BE2C (cell line): ENCODE results near the gene ST8SIA5.

ENCODE experiments used
- DNase-seq: peaks from one replicate; pipeline ENCODE4 v3.0.0-alpha.2; 2020
- H3K27me3 ChIP-seq: fragments of 250-450 bp; sonication (Bioruptor Pico); 2 replicates; pipeline ENCODE4 v1.5.1; 2020; ENCODE audit warnings: mild to moderate bottlenecking
- H3K36me3 ChIP-seq: fragments of 250-450 bp; sonication (Bioruptor Pico); 2 replicates; pipeline ENCODE4 v1.5.1; 2020; ENCODE audit warnings: mild to moderate bottlenecking
- H3K4me1 ChIP-seq: fragments of 250-450 bp; sonication (Bioruptor Pico); 2 replicates; pipeline ENCODE4 v1.5.1; 2020
- H3K4me3 ChIP-seq: 2 replicates; pipeline ENCODE4 v1.5.1; 2011; ENCODE audit warnings: low read depth, low read length
- H3K9me3 ChIP-seq: fragments of 250-450 bp; sonication (Bioruptor Pico); 2 replicates; pipeline ENCODE4 v1.5.1; 2020
- TF ChIP-seq, protein P1 (sequence below): IDR thresholded peaks from 2 replicates; pipeline ENCODE4 v1.5.1; 2012; ENCODE audit warnings: mild to moderate bottlenecking, low read depth, low read length

ST8SIA5 gene

DNA sequence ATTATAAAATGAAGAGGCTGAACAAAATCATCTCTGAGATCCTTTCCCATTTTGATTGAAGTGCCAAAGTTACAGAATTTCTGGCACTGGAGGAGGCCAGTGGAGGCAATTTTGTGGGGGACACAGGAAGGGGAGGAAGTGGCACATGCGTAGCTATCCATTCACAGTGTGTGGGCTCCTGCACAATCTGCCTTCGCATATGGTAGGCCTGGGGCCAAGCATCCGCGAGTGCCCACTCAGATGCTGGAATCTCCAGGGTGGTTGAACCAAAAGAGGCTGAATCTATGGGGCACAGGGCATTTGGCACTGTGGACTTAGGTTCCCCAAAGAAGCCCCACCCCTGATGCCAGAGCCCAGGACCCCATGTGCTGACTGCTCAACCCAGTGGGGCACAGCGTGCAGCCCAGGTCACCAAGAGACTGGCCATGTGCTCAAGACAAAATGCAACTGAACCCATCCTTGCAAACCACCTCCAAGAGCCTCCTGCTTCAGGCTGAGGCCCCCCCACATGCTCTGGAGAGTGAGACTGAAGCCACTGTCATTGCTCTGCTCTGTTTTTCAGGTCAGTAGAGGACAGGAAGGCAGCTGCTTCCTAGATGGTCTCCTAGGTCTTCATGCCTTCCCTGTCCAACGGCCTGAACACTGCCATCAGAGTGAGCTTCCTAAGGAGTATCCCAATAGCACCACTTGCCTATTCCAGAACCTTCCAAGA lies 28.5 kb downstream of the ST8SIA5 start:
- H3K4me3 ChIP-seq = no peak overlapping the region
- DNase-seq = no peak
- H3K9me3 ChIP-seq = no peaks in the 10 kb centered on the region
- no peaks in the 10 kb centered on the region for H3K4me1 ChIP-seq
- no peaks in the 10 kb centered on the region for H3K27me3 ChIP-seq
- H3K36me3 ChIP-seq = no peaks in the 10 kb centered on the region
- TF ChIP-seq, protein P1, sequence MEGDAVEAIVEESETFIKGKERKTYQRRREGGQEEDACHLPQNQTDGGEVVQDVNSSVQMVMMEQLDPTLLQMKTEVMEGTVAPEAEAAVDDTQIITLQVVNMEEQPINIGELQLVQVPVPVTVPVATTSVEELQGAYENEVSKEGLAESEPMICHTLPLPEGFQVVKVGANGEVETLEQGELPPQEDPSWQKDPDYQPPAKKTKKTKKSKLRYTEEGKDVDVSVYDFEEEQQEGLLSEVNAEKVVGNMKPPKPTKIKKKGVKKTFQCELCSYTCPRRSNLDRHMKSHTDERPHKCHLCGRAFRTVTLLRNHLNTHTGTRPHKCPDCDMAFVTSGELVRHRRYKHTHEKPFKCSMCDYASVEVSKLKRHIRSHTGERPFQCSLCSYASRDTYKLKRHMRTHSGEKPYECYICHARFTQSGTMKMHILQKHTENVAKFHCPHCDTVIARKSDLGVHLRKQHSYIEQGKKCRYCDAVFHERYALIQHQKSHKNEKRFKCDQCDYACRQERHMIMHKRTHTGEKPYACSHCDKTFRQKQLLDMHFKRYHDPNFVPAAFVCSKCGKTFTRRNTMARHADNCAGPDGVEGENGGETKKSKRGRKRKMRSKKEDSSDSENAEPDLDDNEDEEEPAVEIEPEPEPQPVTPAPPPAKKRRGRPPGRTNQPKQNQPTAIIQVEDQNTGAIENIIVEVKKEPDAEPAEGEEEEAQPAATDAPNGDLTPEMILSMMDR = no peak

DNA sequence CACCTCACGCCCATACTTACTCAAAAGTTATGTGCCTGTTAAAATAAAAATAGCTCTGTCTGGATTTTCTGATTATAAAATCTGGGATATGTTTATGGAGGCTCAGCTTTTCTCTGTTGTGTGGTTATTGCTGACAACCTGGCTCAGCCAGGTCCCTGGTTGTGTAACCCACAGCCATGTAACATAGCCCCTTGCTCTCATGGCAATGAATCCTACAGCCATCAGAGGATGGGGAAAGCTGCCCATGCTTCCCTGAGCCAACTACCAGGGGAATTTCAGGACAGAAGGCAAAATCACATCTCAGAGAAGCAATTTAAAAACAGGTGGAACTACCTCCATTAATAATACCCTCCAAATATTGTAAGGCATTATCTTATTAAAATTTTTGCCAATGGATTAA lies 29.7 kb downstream of the ST8SIA5 start:
- H3K9me3 ChIP-seq = no peaks in the 10 kb centered on the region
- H3K4me3 ChIP-seq = no peak overlapping the region
- no peak for DNase-seq
- no peaks in the 10 kb centered on the region for H3K27me3 ChIP-seq
- H3K36me3 ChIP-seq = no peaks in the 10 kb centered on the region
- TF ChIP-seq, protein P1 = no peak
- H3K4me1 ChIP-seq = no peaks in the 10 kb centered on the region

DNA sequence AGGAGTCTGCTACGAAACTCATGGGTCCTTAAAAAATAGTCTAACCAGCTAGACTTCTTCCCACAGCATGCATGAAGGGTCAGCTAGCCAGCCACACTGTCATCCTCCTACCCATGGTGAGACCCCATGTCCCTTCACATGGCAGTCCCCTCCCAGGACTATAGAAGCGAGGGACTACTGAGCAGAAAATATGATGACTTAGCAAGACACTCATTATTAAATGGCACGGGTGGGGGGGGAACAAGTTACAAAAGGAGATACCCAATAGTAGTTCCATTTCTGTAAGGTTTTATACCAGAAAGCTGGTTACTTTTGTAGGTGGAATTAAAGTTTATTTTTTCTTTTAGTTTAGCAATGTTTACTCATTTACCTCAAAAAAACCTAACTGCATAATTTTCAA lies 31.5 kb downstream of the ST8SIA5 start:
- H3K36me3 ChIP-seq = no peaks in the 10 kb centered on the region
- TF ChIP-seq, protein P1 = no peak
- H3K9me3 ChIP-seq = no peaks in the 10 kb centered on the region
- no peak for DNase-seq
- no peak overlapping the region for H3K4me3 ChIP-seq
- H3K4me1 ChIP-seq = no peaks in the 10 kb centered on the region
- H3K27me3 ChIP-seq = no peaks in the 10 kb centered on the region

DNA sequence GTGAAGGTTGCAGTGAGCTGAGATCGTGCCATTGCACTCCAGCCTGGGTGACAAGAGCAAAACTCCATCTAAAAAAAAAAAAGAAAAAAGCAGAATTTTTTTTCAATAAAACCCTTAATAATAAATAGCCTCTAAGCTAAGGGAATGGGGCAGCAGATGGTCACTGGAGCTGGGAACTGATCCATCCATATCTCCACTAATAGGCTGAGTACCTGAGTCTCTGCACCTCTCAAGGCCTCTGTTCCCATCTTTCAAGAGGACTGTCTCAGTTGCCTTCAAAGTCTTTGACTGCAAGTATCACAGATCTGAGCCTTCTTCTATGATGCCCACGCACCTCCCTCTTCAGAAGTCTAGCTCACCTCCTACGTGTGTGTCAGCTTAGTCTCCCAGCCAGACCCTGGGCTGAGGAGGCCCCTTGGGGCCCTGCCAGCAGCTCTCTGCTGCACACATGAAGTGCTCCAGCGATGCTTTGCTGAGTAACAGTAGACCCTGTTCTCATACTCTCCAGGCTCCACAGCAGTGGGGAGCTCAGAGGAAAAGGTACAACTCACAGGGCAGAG lies 32.9 kb downstream of the ST8SIA5 start:
- H3K27me3 ChIP-seq = no peaks in the 10 kb centered on the region
- H3K4me3 ChIP-seq = no peak overlapping the region
- no peaks in the 10 kb centered on the region for H3K9me3 ChIP-seq
- TF ChIP-seq, protein P1 = no peak
- no peak for DNase-seq
- H3K36me3 ChIP-seq = no peaks in the 10 kb centered on the region
- no peaks in the 10 kb centered on the region for H3K4me1 ChIP-seq

DNA sequence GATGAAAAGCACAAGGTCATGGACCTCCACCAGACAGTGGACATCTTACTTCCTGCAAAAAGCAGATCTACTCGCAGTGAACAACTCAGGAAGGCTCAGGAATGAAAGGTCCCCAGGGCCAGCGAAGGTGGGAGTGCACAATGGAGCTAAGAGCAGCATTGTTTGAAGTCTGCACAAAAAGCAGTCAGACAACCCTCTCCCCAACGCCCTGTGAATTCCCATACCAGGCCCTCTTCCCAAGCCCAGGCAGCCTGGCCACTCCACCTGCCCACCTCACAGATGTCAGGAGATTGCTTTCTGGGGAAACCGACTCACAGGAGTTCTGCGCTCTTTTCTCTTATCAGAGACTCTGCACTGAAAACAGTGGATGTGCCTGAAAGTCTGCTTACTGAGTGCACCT lies 34.8 kb downstream of the ST8SIA5 start:
- Histone ChIP-seq H3K4me3 (no peak overlapping the region), H3K4me1 (no peaks in the 10 kb centered on the region), H3K27me3 (no peaks in the 10 kb centered on the region), H3K9me3 (no peaks in the 10 kb centered on the region), H3K36me3 (no peaks in the 10 kb centered on the region)
- DNase-seq = no peak
- TF ChIP-seq, protein P1 = no peak

DNA sequence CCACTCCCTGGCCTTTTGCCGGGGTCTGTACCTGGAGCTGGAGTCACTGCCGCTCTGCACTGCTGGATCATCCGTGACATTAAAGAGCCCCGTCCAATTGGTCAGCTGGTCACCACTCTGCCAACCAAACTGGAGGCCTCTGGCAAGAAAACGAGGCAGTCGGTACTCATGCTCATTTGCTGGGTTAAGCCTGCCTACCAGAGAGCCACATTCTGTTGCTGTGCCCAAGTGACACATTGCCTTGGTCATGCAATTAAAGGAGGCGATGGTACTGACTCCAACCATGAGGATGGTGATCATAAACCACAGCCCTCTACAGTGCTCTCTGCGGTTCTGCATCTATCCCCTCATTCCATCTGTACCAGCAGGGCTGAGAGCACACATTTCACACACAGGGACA lies 35.5 kb downstream of the ST8SIA5 start:
- DNase-seq = no peak
- no peaks in the 10 kb centered on the region for H3K36me3 ChIP-seq
- H3K27me3 ChIP-seq = no peaks in the 10 kb centered on the region
- H3K4me3 ChIP-seq = no peak overlapping the region
- TF ChIP-seq, protein P1 = no peak
- H3K9me3 ChIP-seq = no peaks in the 10 kb centered on the region
- H3K4me1 ChIP-seq = no peaks in the 10 kb centered on the region
